Epithelial cell of esophagus (primary cell): ENCODE measurements around the gene ZCCHC17.

Experiments used
- DNase-seq: peaks from one replicate; pipeline ENCODE4 v3.0.0; 2010; ENCODE audit warnings: low read depth
- H3K4me3 ChIP-seq: 2 replicates; pipeline ENCODE4 v1.5.1; 2011; ENCODE audit warnings: mild to moderate bottlenecking, low read length, control low read depth
- TF ChIP-seq, protein P1 (sequence below): IDR thresholded peaks from 2 replicates; pipeline ENCODE4 v1.5.1; 2011; ENCODE audit warnings: low read depth, mild to moderate bottlenecking, low read length, control low read depth, inconsistent platforms; ENCODE audit not compliant: insufficient read depth; ENCODE audit errors: missing control alignments

ZCCHC17 gene

DNA sequence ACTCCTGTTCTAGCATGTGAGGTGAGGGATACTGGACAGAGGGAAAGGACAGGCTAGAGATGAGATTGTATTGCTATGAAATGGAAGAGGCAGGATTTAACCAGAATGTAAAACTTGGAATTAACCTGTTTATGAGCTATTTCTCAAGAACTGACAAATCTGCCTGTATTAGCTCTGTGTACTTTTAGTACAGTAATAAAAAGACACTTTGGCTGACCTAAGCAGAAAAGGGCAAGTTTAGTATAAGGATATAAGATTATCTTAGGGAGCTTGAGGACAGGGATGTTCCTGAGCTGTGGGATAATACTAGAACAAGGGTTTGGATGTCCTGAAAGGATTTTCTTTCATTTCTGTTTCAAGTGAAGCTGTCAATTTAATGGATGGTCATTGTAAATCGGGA lies 11.2 kb downstream of the ZCCHC17 start:
- DNase-seq: no peak
- TF ChIP-seq, protein P1, sequence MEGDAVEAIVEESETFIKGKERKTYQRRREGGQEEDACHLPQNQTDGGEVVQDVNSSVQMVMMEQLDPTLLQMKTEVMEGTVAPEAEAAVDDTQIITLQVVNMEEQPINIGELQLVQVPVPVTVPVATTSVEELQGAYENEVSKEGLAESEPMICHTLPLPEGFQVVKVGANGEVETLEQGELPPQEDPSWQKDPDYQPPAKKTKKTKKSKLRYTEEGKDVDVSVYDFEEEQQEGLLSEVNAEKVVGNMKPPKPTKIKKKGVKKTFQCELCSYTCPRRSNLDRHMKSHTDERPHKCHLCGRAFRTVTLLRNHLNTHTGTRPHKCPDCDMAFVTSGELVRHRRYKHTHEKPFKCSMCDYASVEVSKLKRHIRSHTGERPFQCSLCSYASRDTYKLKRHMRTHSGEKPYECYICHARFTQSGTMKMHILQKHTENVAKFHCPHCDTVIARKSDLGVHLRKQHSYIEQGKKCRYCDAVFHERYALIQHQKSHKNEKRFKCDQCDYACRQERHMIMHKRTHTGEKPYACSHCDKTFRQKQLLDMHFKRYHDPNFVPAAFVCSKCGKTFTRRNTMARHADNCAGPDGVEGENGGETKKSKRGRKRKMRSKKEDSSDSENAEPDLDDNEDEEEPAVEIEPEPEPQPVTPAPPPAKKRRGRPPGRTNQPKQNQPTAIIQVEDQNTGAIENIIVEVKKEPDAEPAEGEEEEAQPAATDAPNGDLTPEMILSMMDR: no peak
- no peak overlapping the region for H3K4me3 ChIP-seq

- H3K4me3 ChIP-seq: no peak overlapping the region
- TF ChIP-seq, protein P1: no peak
These were observed 13.4 kb downstream of the ZCCHC17 start for GRCh38 chr1:31310198-31310597.

GRCh38 chr1:31315902-31316301 lies 19.1 kb downstream of the ZCCHC17 start:
- H3K4me3 ChIP-seq: no peak overlapping the region
- TF ChIP-seq, protein P1: no peak
- DNase-seq: no peak

More at GRCh38 chr1:31310198-31310597, 13.4 kb downstream of the ZCCHC17 start:
- no peak for DNase-seq

DNA sequence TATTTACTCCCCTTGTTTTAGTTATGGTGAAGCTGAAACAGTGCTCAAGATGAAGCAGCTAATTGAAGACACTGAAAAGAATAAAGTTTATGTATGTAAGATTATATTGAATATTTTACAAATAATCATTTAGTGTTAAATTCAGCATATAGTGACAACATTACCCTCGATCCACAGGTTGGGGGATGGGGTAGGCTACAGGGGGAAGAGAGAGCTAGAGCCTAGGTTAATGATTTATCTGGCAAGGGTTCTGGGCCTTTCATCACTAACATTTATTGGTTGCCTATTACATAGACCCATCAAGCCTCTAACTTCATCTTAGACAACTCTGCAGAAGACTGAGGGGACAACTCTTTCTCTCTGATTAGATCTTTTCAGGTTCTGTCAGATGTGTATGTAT lies 21.3 kb downstream of the ZCCHC17 start:
- TF ChIP-seq, protein P1: no peak
- DNase-seq: no peak
- no peak overlapping the region for H3K4me3 ChIP-seq

DNA sequence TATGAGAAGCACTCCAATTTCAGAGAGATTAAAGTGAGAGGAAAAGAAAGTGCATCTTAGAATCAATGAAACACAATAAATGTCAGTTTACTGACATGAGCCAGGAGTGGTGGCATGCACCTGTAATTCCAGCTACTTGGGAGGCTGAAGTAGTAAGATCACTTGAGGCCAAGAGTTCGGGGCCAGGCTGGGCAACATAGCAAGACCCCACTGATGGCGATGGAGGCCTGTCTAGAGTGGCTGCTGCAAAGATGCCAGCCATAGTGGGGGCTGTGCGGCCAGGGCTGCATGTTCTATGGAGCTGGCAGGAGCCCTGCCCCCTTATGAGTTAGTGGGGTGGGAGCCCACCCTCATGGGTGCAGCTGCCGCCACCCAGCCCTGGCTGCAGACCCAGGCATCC lies 27.3 kb downstream of the ZCCHC17 start:
- H3K4me3 ChIP-seq: no peak overlapping the region
- DNase-seq: no peak
- TF ChIP-seq, protein P1: no peak

- TF ChIP-seq, protein P1: no peak
- no peak overlapping the region for H3K4me3 ChIP-seq
- DNase-seq: no peak
These were observed 28.2 kb downstream of the ZCCHC17 start for GRCh38 chr1:31324992-31325391.

GRCh38 chr1:31326461-31326860 lies 29.6 kb downstream of the ZCCHC17 start:
- DNase-seq: no peak
- TF ChIP-seq, protein P1: no peak
- H3K4me3 ChIP-seq: no peak overlapping the region
